Astrocyte of the cerebellum (primary cell): ENCODE measurements around the gene POLR2C.

ENCODE experiments used
- DNase-seq: peaks from one replicate; pipeline ENCODE4 v3.0.0-alpha.2; 2011; ENCODE audit warnings: low read depth
- H3K4me3 ChIP-seq: 2 replicates; pipeline ENCODE4 v1.5.1; 2011; ENCODE audit warnings: mild to moderate bottlenecking, low read depth, low read length, moderate library complexity
- in situ Hi-C: cut with HindIII; loops from 2 replicates; pipeline ENCODE4 v1.10.0; 2017; ENCODE audit warnings: low sequenced_read_pairs
- TF ChIP-seq, protein P1 (sequence below): IDR thresholded peaks from 2 replicates; pipeline ENCODE4 v1.5.1; 2012; ENCODE audit warnings: low read length, low read depth, moderate library complexity, mild to moderate bottlenecking; ENCODE audit errors: missing control alignments

Gene POLR2C

DNA sequence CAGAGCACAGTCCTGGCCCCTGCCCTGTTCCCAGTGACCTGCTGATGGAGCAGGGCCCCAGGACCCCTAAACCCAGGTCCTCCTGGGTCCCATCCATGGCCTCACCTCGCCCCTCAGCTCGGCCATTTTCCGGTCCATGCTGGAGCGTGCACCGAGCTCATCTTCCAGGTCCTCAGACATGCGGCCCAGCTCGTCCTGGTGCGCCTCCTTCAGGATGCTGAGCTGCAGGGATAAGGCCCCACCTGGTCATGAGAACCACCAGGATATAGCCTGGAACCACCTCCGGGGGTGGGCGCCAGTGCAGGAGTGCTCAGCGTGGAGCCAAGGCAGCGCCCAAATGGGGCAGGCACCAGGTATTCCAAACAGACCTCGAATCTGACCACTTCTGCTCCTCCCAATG lies 56.0 kb downstream of the POLR2C start:
- no peak for DNase-seq
- in situ Hi-C loops = no loop called here
- TF ChIP-seq, protein P1, sequence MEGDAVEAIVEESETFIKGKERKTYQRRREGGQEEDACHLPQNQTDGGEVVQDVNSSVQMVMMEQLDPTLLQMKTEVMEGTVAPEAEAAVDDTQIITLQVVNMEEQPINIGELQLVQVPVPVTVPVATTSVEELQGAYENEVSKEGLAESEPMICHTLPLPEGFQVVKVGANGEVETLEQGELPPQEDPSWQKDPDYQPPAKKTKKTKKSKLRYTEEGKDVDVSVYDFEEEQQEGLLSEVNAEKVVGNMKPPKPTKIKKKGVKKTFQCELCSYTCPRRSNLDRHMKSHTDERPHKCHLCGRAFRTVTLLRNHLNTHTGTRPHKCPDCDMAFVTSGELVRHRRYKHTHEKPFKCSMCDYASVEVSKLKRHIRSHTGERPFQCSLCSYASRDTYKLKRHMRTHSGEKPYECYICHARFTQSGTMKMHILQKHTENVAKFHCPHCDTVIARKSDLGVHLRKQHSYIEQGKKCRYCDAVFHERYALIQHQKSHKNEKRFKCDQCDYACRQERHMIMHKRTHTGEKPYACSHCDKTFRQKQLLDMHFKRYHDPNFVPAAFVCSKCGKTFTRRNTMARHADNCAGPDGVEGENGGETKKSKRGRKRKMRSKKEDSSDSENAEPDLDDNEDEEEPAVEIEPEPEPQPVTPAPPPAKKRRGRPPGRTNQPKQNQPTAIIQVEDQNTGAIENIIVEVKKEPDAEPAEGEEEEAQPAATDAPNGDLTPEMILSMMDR = no peak
- H3K4me3 ChIP-seq = no peak overlapping the region

DNA sequence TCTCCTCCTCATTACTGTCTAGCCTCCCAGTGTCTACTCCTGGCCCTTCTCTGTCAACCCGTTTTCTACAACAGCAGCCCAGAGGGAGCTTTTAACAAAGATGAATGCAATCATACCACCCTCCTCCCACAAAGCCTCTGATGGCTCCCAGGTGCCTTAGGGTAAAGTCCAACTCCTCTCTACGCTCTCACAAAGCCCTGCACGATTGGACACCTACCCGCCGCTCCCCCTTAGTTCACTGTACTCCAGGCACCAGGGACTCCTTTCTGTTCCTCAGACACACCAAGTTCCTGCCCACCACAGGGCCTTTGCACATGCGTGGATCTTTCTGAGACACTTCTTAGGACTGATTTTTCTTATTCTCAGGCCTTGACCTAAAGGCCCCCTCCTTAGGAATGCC lies 56.4 kb downstream of the POLR2C start:
- DNase-seq = no peak
- in situ Hi-C loops = no loop called here
- no peak overlapping the region for H3K4me3 ChIP-seq
- TF ChIP-seq, protein P1 = no peak

DNA sequence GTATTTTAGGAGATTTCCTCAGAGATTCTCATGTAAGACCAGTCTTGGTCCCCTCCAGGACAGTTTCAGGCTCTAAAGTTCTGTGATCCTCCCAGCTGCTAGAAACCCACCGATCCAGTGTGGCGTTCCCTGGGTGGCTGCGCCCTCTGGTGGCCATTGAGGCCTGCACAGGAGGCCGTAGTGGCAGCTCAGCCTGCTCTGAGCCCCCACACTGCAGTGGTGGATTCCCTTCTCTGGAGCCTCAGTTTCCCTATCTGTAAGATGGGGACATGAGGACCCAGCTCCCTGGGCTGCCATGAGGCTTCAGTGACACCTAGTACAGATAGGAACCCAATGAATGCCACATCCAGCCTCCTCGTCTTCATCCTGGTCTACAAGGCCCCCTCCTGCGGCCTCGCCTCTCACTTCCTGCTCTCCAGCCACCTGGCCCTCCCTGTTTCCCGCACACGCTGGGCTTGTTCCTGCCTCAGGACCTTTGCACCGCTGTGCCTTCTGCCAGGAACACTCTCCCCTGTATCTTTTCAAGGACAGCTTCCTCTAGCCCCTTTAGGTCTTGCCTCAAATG lies 57.4 kb downstream of the POLR2C start:
- in situ Hi-C loops = no loop called here
- peak; percentile 45 for DNase-seq

More for the DNA sequence above, 57.4 kb downstream of the POLR2C start:
- H3K4me3 ChIP-seq = no peak overlapping the region
- TF ChIP-seq, protein P1 = peak; percentile 98
